Esophagus mucosa (tissue), 1 donor: ENCODE data around the gene PCDHAC2. TPM values are rescaled to one million over a fixed set of nuclear protein-coding genes. Genes with fewer than 3 reads are reported as not detected.

Experiments used
- ATAC-seq: fragments of 200-7000 bp; cut with Tn5 transposase; one replicate; pipeline ENCODE4 v1.9.1; 2020
- total RNA-seq: library from RNA; stranded (reverse); gene quantifications from one replicate; pipeline ENCODE4 v1.2.4, GENCODE V29; 2023
- donor health status: DM: yes; HTN: yes; CAD: no.

PCDHAC2 gene
- total RNA-seq = 0.24 TPM

- ATAC-seq = peak; percentile 22
These were observed at the start of gene PCDHAC2 for GRCh38 chr5:140966293-140967225. PCDHAC2 (plus strand) TSS chr5:140966476; CDS start chr5:140966767, 291 bp downstream.

GRCh38 chr5:140923601-140924000 is 42.7 kb upstream of the PCDHAC2 start:
- ATAC-seq = no peak

GRCh38 chr5:140925806-140926442 is 40.4 kb upstream of the PCDHAC2 start, which contains the start of gene PCDHAC1:
PCDHAC1 (plus strand) TSS chr5:140926299; CDS start chr5:140926893, 594 bp downstream.
- ATAC-seq = no peak

- peak; percentile 55 for ATAC-seq
These were observed 39.6 kb upstream of the PCDHAC2 start for GRCh38 chr5:140926443-140927227.

GRCh38 chr5:140927228-140927573 is 39.1 kb upstream of the PCDHAC2 start:
- no peak for ATAC-seq

GRCh38 chr5:140934964-140935606 is 31.2 kb upstream of the PCDHAC2 start:
- no peak for ATAC-seq

GRCh38 chr5:140946578-140946977 is 19.7 kb upstream of the PCDHAC2 start:
- ATAC-seq = no peak

- ATAC-seq = no peak
These were observed 14.6 kb upstream of the PCDHAC2 start for GRCh38 chr5:140951636-140952035.

- no peak for ATAC-seq
These were observed 13.0 kb upstream of the PCDHAC2 start for GRCh38 chr5:140953234-140953633.

- no peak for ATAC-seq
These were observed 4.1 kb upstream of the PCDHAC2 start for GRCh38 chr5:140962190-140962589.

GRCh38 chr5:140964356-140964755 is 1.9 kb upstream of the PCDHAC2 start:
- ATAC-seq = no peak

- no peak for ATAC-seq
These were observed 377 bp upstream of the PCDHAC2 start for GRCh38 chr5:140965905-140966292.

GRCh38 chr5:140967226-140967893 is 1.1 kb downstream of the PCDHAC2 start:
- no peak for ATAC-seq

GRCh38 chr5:140969880-140970279 is 3.6 kb downstream of the PCDHAC2 start:
- ATAC-seq = no peak

- no peak for ATAC-seq
These were observed 7.3 kb downstream of the PCDHAC2 start for GRCh38 chr5:140973550-140973949.

GRCh38 chr5:140977003-140977402 is 10.7 kb downstream of the PCDHAC2 start:
- ATAC-seq = no peak

- ATAC-seq = no peak
These were observed 12.0 kb downstream of the PCDHAC2 start for GRCh38 chr5:140978260-140978659.

GRCh38 chr5:140978983-140979382 is 12.7 kb downstream of the PCDHAC2 start:
- no peak for ATAC-seq

- ATAC-seq = no peak
These were observed 15.9 kb downstream of the PCDHAC2 start for GRCh38 chr5:140982083-140982716.

- ATAC-seq = no peak
These were observed 19.8 kb downstream of the PCDHAC2 start for GRCh38 chr5:140986117-140986521.

- ATAC-seq = no peak
These were observed 21.8 kb downstream of the PCDHAC2 start for GRCh38 chr5:140988100-140988499.
